IMR-90 (cell line): ENCODE results near the gene UMODL1. TPM values are rescaled to one million over a fixed set of nuclear protein-coding genes. Genes with fewer than 3 reads are reported as not detected.
A peak's percentile ranks its signal among the peaks of the same experiment; 100 is the strongest.

Source experiments
- ATAC-seq: fragments of 200-7000 bp; cut with Tn5 transposase; 2 replicates; pipeline ENCODE4 v1.9.1; 2020; ENCODE audit warnings: low read depth, mild to moderate bottlenecking, moderate library complexity
- BruUV-seq: library from RNA; stranded (reverse); fragments of 400-500 nt; replicated peaks from 2 replicates; lab custom pipeline; 2021; lab: Mats Ljungman, UMichigan
- CTCF ChIA-PET: fragments of 300-600 bp; formaldehyde crosslinking; extraction: SDS; loops from one replicate; lab custom pipeline; 2021; ENCODE audit warnings: antibody characterized with exemption; lab: Yijun Ruan, JAX
- POLR2A ChIA-PET: fragments of 300-600 bp; sonication (Branson Sonifier 250); formaldehyde crosslinking; loops from one replicate; lab custom pipeline; 2022; ENCODE audit warnings: antibody characterized with exemption; ENCODE audit not compliant: unreplicated experiment; lab: Charles Lee
- DNase-seq: peaks from one replicate; pipeline ENCODE4 v3.0.0; 2013
- H2AFZ ChIP-seq: replicated peaks from 2 replicates; pipeline ENCODE3; 2013; ENCODE audit warnings: low read length, mild to moderate bottlenecking; ENCODE audit not compliant: poor library complexity
- H2AK5ac ChIP-seq: 2 replicates; pipeline ENCODE4 v1.6.1; 2013; ENCODE audit warnings: low read depth, low read length, inconsistent platforms
- H2AK9ac ChIP-seq: replicated peaks from 2 replicates; pipeline ENCODE3; 2013; ENCODE audit warnings: mild to moderate bottlenecking, low read depth, low read length, moderate library complexity; ENCODE audit not compliant: poor library complexity
- H2BK120ac ChIP-seq: 2 replicates; pipeline ENCODE4 v1.6.1; 2013; ENCODE audit warnings: low read depth, low read length, inconsistent platforms
- H2BK15ac ChIP-seq: 3 replicates; pipeline ENCODE4 v1.6.1; 2013; ENCODE audit warnings: low read depth, low read length, inconsistent platforms
- H2BK20ac ChIP-seq: 2 replicates; pipeline ENCODE4 v1.6.1; 2013; ENCODE audit warnings: low read depth, mild to moderate bottlenecking, inconsistent platforms, low read length, moderate library complexity
- H2BK5ac ChIP-seq: 2 replicates; pipeline ENCODE4 v1.6.1; 2013; ENCODE audit warnings: mild to moderate bottlenecking, low read depth, low read length, inconsistent platforms; ENCODE audit not compliant: poor library complexity, severe bottlenecking
- H3K14ac ChIP-seq: replicated peaks from 2 replicates; pipeline ENCODE4 v1.6.1; 2013; ENCODE audit warnings: low read depth, low read length, inconsistent platforms
- H3K18ac ChIP-seq: 2 replicates; pipeline ENCODE4 v1.6.1; 2013; ENCODE audit warnings: low read depth, low read length, control low read depth
- H3K23ac ChIP-seq: 2 replicates; pipeline ENCODE4 v1.6.1; 2013; ENCODE audit warnings: low read depth, low read length, inconsistent platforms
- H3K27ac ChIP-seq: 2 replicates; pipeline ENCODE4 v1.5.1; 2013; ENCODE audit warnings: mild to moderate bottlenecking, control low read depth, low read length; ENCODE audit not compliant: insufficient read depth
- H3K27me3 ChIP-seq: 2 replicates; pipeline ENCODE4 v1.6.1; 2013; ENCODE audit warnings: low read length; ENCODE audit not compliant: control insufficient read depth, insufficient read depth
- H3K36me3 ChIP-seq: 2 replicates; pipeline ENCODE4 v1.6.1; 2013; ENCODE audit warnings: low read length, mixed read lengths; ENCODE audit not compliant: control insufficient read depth, insufficient read depth
- H3K4ac ChIP-seq: 2 replicates; pipeline ENCODE4 v1.6.1; 2013; ENCODE audit warnings: low read depth, low read length, inconsistent platforms
- H3K4me1 ChIP-seq: 2 replicates; pipeline ENCODE4 v1.6.1; 2013; ENCODE audit warnings: low read length, mixed read lengths; ENCODE audit not compliant: control insufficient read depth, insufficient read depth
- H3K4me2 ChIP-seq: 2 replicates; pipeline ENCODE4 v1.6.1; 2013; ENCODE audit warnings: low read depth, mild to moderate bottlenecking, control low read depth, low read length, moderate library complexity
- H3K4me3 ChIP-seq: 2 replicates; pipeline ENCODE4 v1.5.1; 2013; ENCODE audit warnings: low read depth, mild to moderate bottlenecking, control low read depth, low read length, moderate library complexity; ENCODE audit not compliant: insufficient read depth
- H3K56ac ChIP-seq: 2 replicates; pipeline ENCODE4 v1.6.1; 2013; ENCODE audit warnings: low read length, inconsistent platforms; ENCODE audit not compliant: insufficient read depth; ENCODE audit errors: extremely low read depth
- H3K79me1 ChIP-seq, 2 experiments: 2 replicates each; pipeline ENCODE4 v1.6.1; 2013; ENCODE audit warnings: low read length in 2 of 2, inconsistent platforms in 1 of 2, low read depth in 1 of 2
- H3K9ac ChIP-seq: 2 replicates; pipeline ENCODE4 v1.6.1; 2013; ENCODE audit warnings: low read depth, low read length, control low read depth
- H3K9me1 ChIP-seq: 2 replicates; pipeline ENCODE4 v1.6.1; 2013; ENCODE audit warnings: low read length, inconsistent platforms; ENCODE audit not compliant: insufficient read depth
- H3K9me3 ChIP-seq: 2 replicates; pipeline ENCODE4 v1.6.1; 2013; ENCODE audit warnings: low read length; ENCODE audit not compliant: control insufficient read depth, insufficient read depth
- H4K20me1 ChIP-seq: 2 replicates; pipeline ENCODE4 v1.6.1; 2013; ENCODE audit warnings: low read length, inconsistent platforms; ENCODE audit not compliant: insufficient read depth
- H4K5ac ChIP-seq: 2 replicates; pipeline ENCODE4 v1.6.1; 2013; ENCODE audit warnings: mild to moderate bottlenecking, low read depth, low read length, control low read depth
- H4K8ac ChIP-seq, 2 experiments: 2 replicates each; pipeline ENCODE4 v1.6.1; 2013; ENCODE audit warnings: low read depth in 2 of 2, low read length in 2 of 2, control low read depth in 1 of 2, inconsistent platforms in 1 of 2
- H4K91ac ChIP-seq: 2 replicates; pipeline ENCODE4 v1.6.1; 2013; ENCODE audit warnings: low read depth, low read length, inconsistent platforms; ENCODE audit not compliant: insufficient read depth
- POLR2A ChIP-seq: IDR thresholded peaks from 2 replicates; pipeline ENCODE4 v1.6.1; 2012; ENCODE audit warnings: mild to moderate bottlenecking, low read depth, low read length
- RCOR1 ChIP-seq: IDR thresholded peaks from 2 replicates; pipeline ENCODE4 v1.6.1; 2012; ENCODE audit warnings: mild to moderate bottlenecking, low read length, improper control_type of control experiment; ENCODE audit not compliant: insufficient replicate concordance
- WGBS, 2 experiments: methylation state at CpG; one replicate each; pipeline versions ENCODE4 v1.1.5 to v1.1.7; 2013; ENCODE audit warnings: missing lambda C conversion rate in 2 of 2; ENCODE audit not compliant: insufficient read length in 1 of 2; ENCODE audit errors: extremely low coverage in 2 of 2; 5-methylcytosine and 5-hydroxymethylcytosine counted together
- dilution Hi-C: fragments of 300-500 bp; cut with HindIII; formaldehyde crosslinking; loops from one replicate; pipeline ENCODE4 v1.14.3; 2018; ENCODE audit warnings: low sequenced_read_pairs; ENCODE audit not compliant: unreplicated experiment
- in situ Hi-C: fragments of 300-500 bp; cut with MboI; formaldehyde crosslinking; loops from 3 replicates; pipeline ENCODE4 v1.14.3; 2019; ENCODE audit warnings: low sequenced_read_pairs, inconsistent platforms, mixed read lengths
- intact Hi-C: fragments of 100-400 bp; cut with micrococcal nuclease; formaldehyde crosslinking; loops from 2 replicates; pipeline ENCODE4 v1.10.0; 2022
- polyA plus RNA-seq, 3 experiments: library from polyadenylated mRNA; depleted of rRNA; stranded (reverse); fragments of >200 nt; gene quantifications; 2 replicates each; pipeline ENCODE4 v1.2.3, GENCODE V29; 2012; ENCODE audit warnings: low replicate concordance in 1 of 3
- total RNA-seq: library from RNA; depleted of rRNA; stranded (reverse); fragments of >200 nt; gene quantifications from 2 replicates; pipeline ENCODE4 v1.2.3, GENCODE V29; 2012

Gene UMODL1
- total and polyA plus RNA-seq, 2 of the 4 experiments (the other 2 are of a cell fraction), result 0.02 TPM; not detected in 1

DNA sequence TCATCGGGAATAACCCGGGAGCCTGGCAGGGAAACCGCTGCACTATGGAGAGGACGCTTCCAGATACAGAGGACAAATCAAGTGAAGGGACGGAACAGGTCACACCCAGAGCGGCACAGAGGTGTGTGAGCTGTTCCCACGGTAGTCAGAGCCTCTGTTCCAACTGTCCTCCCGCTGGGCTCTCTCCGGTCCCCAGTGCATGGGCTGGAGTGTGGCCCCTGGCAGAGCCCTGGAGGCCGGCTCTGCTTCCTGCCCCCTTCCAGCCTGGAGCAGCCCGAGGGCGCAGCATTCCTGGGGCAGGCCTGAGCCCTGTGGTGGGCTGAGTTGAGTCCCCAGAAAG is 49.1 kb upstream of the UMODL1 start:
- H2BK15ac ChIP-seq, result 0 out of 3 replicates have a peak overlapping the region, but pooled peaks have one; percentile 45
- no peak for TF ChIP-seq RCOR1
- TF ChIP-seq POLR2A, result no peak
- ATAC-seq (no peak), DNase-seq (no peak)
- H3K4me3 ChIP-seq, result no peak overlapping the region
- H4K5ac ChIP-seq, result no peak overlapping the region
- no peaks in the 10 kb centered on the region for H3K36me3 ChIP-seq
- no peak overlapping the region for H2AFZ ChIP-seq
- BruUV-seq, result no TSS peak
- H3K79me1 ChIP-seq, result peaks cover 3 to 4% of the 10 kb centered on the region in 2 experiments; a peak in 2 of 4 replicates
- H3K9ac ChIP-seq, result no peak overlapping the region
- H3K18ac ChIP-seq, result no peak overlapping the region; the same call in 1 of the 2 replicates
- H3K14ac ChIP-seq, result no peak overlapping the region
- no peak overlapping the region for H3K23ac ChIP-seq
- in situ Hi-C loops (no loop called here), intact Hi-C loops (no loop called here), dilution Hi-C loops (no loop called here)
- H3K4ac ChIP-seq, result no peak overlapping the region
- H3K27me3 ChIP-seq, result no peaks in the 10 kb centered on the region
- no peak overlapping the region for H3K27ac ChIP-seq
- H3K4me1 ChIP-seq, result peaks cover 13% of the 10 kb centered on the region
- ChIA-PET POLR2A (no interaction called here), CTCF (no interaction called here)
- H4K91ac ChIP-seq, result no peak overlapping the region
- no peak overlapping the region for H2BK5ac ChIP-seq
- no peak overlapping the region for H2BK20ac ChIP-seq
- no peak overlapping the region for H2BK120ac ChIP-seq
- no peaks in the 10 kb centered on the region for H4K20me1 ChIP-seq
- H2AK9ac ChIP-seq, result no peak overlapping the region
- H3K9me1 ChIP-seq, result peaks cover 22% of the 10 kb centered on the region
- H3K4me2 ChIP-seq, result no peak overlapping the region
- H3K56ac ChIP-seq, result no peak overlapping the region
- peak overlapping the region; percentile 2; the same call in 1 of the 2 replicates for H2AK5ac ChIP-seq
- H3K9me3 ChIP-seq, result no peaks in the 10 kb centered on the region
- no peak overlapping the region for H4K8ac ChIP-seq
- 84% methylated on average over 5 of the region's 12 CpGs; no CpG with 5 or more reads in 1 of the 2 experiments for WGBS, 2 experiments
